SJSA1 (cell line): ENCODE results near the gene SLC25A21. TPM values are rescaled to one million over a fixed set of nuclear protein-coding genes. Genes with fewer than 3 reads are reported as not detected.
A peak's percentile ranks its signal among the peaks of the same experiment; 100 is the strongest.
"Not testable (repeated sequence)": the region's sequence is repeated elsewhere in the genome, so short reads cannot be mapped to it uniquely, and the experiment has no call there.

Experiments
- DNase-seq, 2 experiments: peaks; one replicate each; pipeline ENCODE4 v3.0.0-alpha.2; 2015 to 2020; ENCODE audit warnings: low spot score in 2 of 2, low read depth in 1 of 2
- H3K27ac ChIP-seq: fragments of 250-450 bp; sonication (Bioruptor Pico); 2 replicates; pipeline ENCODE4 v1.5.1; 2020; ENCODE audit warnings: mild to moderate bottlenecking, moderate library complexity
- H3K27me3 ChIP-seq: fragments of 250-450 bp; sonication (Bioruptor Pico); replicated peaks from 2 replicates; pipeline ENCODE4 v1.5.1; 2020; ENCODE audit warnings: mild to moderate bottlenecking, moderate library complexity
- H3K36me3 ChIP-seq: fragments of 250-450 bp; sonication (Bioruptor Pico); 2 replicates; pipeline ENCODE4 v1.5.1; 2020; ENCODE audit warnings: mild to moderate bottlenecking
- H3K4me1 ChIP-seq: fragments of 250-450 bp; sonication (Bioruptor Pico); replicated peaks from 2 replicates; pipeline ENCODE4 v1.6.1; 2021; ENCODE audit warnings: mild to moderate bottlenecking
- H3K4me3 ChIP-seq: fragments of 250-450 bp; sonication (Bioruptor Pico); 2 replicates; pipeline ENCODE4 v1.5.1; 2020; ENCODE audit warnings: mild to moderate bottlenecking
- H3K9me3 ChIP-seq: fragments of 250-450 bp; sonication (Bioruptor Pico); replicated peaks from 2 replicates; pipeline ENCODE4 v1.5.1; 2020; ENCODE audit warnings: mild to moderate bottlenecking
- total RNA-seq: library from RNA; depleted of rRNA; stranded (reverse); fragments of >200 nt; shearing (Covaris generic); gene quantifications from 2 replicates; pipeline ENCODE4 v1.2.3, GENCODE V29; 2014

SLC25A21 gene
- total RNA-seq, 1 experiment from 2014 or later: 2.6 TPM

DNA sequence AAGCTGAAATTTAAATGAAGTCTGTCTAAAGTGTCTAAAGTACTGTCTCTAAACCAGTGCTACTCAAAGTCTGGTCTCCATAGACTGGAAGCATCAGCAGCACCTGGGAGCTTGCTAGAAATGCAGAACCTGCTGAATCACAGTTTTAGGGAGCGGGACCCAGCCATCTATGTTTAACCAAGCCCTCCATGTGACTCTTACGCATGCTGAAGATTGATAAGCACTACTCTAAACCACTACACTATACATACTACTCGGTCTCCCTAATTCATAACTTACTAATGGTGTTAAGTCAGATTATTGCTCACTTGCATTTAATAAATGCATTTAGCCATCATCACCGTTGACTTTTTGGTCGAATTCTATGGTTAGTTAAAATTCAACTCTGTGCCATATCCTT lies 88.8 kb downstream of the SLC25A21 start:
- Histone ChIP-seq H3K4me1 (peaks cover 4% of the 10 kb centered on the region), H3K36me3 (no peaks in the 10 kb centered on the region), H3K4me3 (no peak overlapping the region), H3K27ac (no peak overlapping the region), H3K27me3 (no peaks in the 10 kb centered on the region), H3K9me3 (no peaks in the 10 kb centered on the region)
- no peak for DNase-seq

DNA sequence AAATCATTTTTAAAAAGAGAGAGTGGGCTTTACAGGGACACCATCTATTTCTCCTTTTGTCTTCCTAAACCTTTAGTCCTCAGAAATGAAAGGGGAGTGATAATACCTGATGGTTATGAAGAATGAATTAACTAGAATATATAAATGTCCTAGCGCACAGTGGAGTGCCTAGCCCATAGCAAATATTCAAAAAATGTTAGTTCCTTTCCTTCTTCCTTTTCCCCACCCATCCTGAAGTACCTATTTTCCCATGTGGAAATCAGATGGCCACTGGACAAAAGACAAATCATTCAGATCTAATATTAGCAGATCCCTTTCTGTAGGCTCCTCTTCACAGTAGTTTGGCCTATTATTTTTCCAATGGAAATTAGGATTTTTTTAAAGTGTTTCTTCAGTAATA lies 90.0 kb downstream of the SLC25A21 start:
- H3K4me1 ChIP-seq: peaks cover 5% of the 10 kb centered on the region
- H3K4me3 ChIP-seq: no peak overlapping the region
- no peaks in the 10 kb centered on the region for H3K27me3 ChIP-seq
- H3K36me3 ChIP-seq: no peaks in the 10 kb centered on the region
- H3K27ac ChIP-seq: no peak overlapping the region
- no peak for DNase-seq
- no peaks in the 10 kb centered on the region for H3K9me3 ChIP-seq

DNA sequence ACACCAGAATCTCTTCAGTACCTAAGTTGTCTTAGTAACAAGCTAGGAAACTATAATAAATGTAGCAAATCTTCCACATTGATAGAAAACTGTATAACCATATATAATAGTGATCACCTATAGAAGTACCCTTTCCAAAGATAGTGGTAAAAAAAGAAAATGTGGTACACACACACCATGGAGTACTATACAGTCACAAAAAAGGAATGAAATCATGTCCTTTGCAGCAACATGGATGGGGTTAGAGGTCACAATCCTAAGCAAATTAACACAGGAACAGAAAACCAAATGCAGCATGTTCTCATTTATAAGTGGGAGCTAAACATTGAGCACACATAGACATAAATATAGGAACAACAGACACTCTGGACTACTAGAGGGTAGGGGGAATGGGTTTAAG lies 90.5 kb downstream of the SLC25A21 start:
- Histone ChIP-seq H3K4me3 (no peak overlapping the region), H3K36me3 (no peaks in the 10 kb centered on the region), H3K4me1 (peaks cover 5% of the 10 kb centered on the region), H3K27ac (no peak overlapping the region), H3K27me3 (no peaks in the 10 kb centered on the region), H3K9me3 (no peaks in the 10 kb centered on the region)
- no peak for DNase-seq

DNA sequence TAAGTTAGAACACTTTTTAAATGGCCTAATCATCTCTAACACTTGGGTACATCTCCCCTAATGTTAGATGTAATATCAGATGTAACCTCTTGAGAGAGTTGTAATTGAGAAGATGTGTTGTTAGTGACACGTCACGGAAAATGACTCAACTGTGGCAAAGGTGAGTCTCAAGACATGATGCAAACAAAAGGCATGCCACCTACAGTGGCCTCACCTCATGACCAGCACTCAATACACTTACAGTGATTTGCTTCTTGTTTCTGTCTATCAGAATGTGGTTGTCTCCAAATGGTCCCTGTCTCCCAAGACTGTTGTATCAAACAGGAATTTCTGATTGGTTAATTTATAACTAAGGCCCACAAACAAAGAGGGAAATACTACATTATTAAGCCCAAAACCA lies 91.2 kb downstream of the SLC25A21 start:
- no peaks in the 10 kb centered on the region for H3K27me3 ChIP-seq
- no peak for DNase-seq
- no peaks in the 10 kb centered on the region for H3K36me3 ChIP-seq
- no peak overlapping the region for H3K27ac ChIP-seq
- no peaks in the 10 kb centered on the region for H3K9me3 ChIP-seq
- H3K4me3 ChIP-seq: no peak overlapping the region
- H3K4me1 ChIP-seq: peaks cover 5% of the 10 kb centered on the region

DNA sequence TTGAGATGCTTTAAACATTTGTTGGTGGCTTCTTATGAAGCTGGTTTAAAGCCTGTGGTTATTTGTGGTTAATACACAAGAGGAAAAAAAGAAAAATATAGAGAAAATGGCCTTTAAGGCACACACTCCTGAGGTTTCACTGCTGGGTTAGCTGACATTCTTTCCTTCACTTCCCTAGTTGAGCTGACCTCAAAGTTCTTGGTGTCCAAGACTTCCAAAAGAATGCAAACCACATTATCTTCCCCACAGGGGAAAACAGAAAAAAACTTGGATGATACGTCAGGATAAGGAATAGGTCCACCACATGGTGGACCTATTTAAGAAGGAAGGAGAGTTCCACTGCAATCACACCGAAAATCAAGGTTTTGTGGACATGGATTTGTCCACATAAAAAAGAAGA lies 94.3 kb downstream of the SLC25A21 start:
- peak in 1 of 2 experiments; percentile 17 for DNase-seq
- Histone ChIP-seq H3K9me3 (no peaks in the 10 kb centered on the region), H3K4me1 (peaks cover 5% of the 10 kb centered on the region), H3K36me3 (no peaks in the 10 kb centered on the region), H3K27me3 (no peaks in the 10 kb centered on the region), H3K4me3 (no peak overlapping the region), H3K27ac (no peak overlapping the region)

DNA sequence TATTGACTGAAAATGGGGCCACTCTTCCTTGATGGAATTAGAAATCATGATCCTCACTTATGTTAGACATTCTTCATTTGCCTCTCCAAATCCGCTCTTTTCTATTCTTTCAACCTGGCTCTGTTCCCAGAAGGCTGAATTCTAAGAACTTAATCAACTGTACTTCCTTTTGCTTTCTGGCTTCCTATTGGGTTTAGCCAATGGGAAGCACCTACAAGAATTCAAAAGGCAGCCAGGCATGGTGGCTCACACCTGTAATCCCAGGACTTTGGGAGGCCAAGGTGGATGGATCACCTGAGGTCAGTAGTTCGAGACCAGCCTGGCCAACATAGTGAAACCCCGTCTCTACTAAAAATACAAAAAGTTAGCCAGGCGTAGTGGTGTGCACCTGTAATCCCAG lies 98.1 kb downstream of the SLC25A21 start:
- peaks cover 11% of the 10 kb centered on the region for H3K4me1 ChIP-seq
- not testable (repeated sequence) for H3K27me3 ChIP-seq, DNase-seq, H3K4me3 ChIP-seq, H3K9me3 ChIP-seq, H3K36me3 ChIP-seq, H3K27ac ChIP-seq

DNA sequence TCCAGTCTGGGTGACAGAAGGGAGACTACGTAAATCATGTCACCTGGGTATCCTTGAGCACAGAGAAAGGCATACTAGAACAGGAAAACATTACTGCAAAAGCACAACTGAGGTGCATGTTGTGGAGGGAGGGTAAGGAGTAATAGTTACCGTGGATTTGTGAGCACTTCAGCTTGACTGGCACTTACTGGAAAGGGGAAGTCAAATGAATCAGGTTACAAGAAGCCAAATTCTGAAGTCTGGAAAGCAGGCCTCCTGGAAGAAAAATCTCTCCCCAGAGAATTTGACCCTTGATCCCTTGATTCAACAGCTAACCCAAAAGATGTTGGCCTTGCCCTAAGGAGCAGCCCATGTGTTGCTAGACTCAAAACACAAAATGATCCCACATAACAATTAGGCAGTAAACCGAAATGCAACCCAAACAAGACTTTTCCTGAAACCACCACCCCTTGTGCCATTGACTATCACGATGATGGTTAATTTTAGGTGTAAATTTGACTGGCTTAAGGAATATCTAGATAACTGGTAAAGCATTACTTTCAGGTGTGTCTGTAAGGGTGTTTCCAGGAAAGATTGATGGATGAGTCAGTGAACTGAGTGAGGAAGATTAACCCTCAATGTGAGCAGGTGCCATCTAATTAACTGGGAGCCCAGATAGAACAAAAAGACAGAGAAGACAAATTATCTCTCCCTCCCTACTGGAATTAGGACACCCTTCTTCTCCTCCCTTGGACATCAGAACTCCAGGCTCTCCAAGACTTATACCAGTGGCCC lies 108.8 kb downstream of the SLC25A21 start:
- Histone ChIP-seq H3K27ac (no peak overlapping the region), H3K9me3 (no peaks in the 10 kb centered on the region), H3K36me3 (no peaks in the 10 kb centered on the region), H3K27me3 (no peaks in the 10 kb centered on the region), H3K4me1 (no peaks in the 10 kb centered on the region), H3K4me3 (no peak overlapping the region)
- no peak for DNase-seq

DNA sequence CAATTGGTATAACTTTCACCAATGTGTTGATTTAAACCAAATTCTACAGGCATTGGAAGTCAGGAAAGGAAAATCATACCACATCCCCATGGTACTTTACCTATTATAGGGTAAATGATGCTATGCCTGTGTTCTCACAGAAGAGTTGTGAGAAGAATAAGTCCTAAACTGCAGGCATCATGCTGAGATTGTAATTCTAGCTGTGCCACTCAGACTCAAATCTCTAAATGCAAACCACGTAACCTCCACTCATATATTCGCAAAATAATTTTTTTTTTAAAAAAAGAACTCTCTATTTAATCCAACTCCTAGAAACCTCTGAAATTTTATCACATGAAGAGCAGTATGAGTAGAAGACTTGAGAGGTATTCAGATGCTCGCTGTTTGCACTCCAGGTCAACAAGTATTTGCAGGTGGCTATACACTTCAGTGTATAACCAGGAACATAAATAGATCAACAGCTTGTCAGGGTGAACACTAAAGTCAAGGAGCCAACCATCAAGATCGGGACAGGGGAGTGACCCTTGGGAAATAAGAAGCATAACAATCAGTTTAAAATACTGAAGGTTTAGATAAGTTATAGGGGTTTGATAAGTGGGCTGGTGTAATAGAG lies 110.1 kb downstream of the SLC25A21 start:
- H3K4me1 ChIP-seq: no peaks in the 10 kb centered on the region
- no peak for DNase-seq
- no peaks in the 10 kb centered on the region for H3K27me3 ChIP-seq
- H3K27ac ChIP-seq: no peak overlapping the region
- no peaks in the 10 kb centered on the region for H3K9me3 ChIP-seq
- H3K4me3 ChIP-seq: no peak overlapping the region
- H3K36me3 ChIP-seq: no peaks in the 10 kb centered on the region

DNA sequence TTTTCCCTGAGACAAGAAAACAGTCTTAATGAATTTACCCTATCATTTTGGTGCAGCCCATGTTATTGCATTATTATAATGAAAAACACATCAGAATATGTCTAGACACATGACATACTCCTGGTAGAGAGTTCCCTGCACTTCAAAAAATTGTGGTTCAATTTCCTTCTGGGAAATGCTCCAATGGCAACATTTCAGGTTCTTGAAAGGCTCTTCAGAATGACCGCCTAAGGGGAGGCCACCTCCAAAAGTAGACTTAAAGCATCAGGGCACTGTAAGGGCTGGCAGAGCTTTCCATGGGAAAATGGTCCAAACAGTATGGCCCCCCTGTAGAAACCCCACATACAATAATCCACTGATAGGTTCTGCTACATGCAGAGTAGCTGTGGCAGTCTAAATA lies 110.7 kb downstream of the SLC25A21 start:
- Histone ChIP-seq H3K36me3 (no peaks in the 10 kb centered on the region), H3K27ac (no peak overlapping the region), H3K27me3 (no peaks in the 10 kb centered on the region), H3K4me1 (peaks cover 5% of the 10 kb centered on the region), H3K4me3 (no peak overlapping the region), H3K9me3 (no peaks in the 10 kb centered on the region)
- no peak for DNase-seq

DNA sequence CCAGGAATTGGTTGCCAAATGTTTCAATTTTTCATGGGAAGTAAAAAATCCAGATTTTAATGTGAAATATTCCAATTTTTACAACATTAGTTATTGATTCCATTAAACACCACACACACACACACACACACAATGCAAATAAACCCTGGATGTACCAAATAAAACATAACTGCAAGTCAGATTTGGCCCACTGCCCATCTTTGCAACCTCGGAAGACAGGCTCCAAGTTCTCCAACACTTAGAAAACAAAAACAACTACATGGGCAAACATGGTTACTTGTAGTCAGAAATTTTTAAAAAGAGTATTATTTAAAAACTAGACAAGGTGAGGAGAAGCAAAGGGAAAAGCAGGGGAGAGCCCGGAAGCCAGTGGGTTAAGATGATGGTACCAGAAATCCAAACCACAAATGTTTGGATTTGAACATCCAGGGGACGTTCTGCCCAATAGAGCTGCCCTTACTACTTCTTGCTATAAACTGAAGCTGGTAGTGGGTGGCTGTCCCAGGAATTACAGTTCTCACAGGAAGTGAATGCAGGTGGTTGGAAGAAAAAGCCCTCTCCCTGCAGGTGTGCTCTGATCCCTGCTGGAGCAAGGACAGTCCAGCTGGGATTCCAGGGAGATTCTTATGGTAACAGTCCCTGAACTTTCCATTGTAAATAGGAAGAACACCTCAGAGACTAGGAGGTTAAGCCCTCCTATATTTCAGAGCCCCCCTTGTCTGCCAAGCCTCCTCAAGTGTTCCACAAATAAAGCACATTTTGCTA lies 111.7 kb downstream of the SLC25A21 start:
- Histone ChIP-seq H3K9me3 (no peaks in the 10 kb centered on the region), H3K27ac (no peak overlapping the region), H3K4me1 (peaks cover 10% of the 10 kb centered on the region), H3K27me3 (no peaks in the 10 kb centered on the region), H3K36me3 (no peaks in the 10 kb centered on the region), H3K4me3 (no peak overlapping the region)
- DNase-seq: no peak

DNA sequence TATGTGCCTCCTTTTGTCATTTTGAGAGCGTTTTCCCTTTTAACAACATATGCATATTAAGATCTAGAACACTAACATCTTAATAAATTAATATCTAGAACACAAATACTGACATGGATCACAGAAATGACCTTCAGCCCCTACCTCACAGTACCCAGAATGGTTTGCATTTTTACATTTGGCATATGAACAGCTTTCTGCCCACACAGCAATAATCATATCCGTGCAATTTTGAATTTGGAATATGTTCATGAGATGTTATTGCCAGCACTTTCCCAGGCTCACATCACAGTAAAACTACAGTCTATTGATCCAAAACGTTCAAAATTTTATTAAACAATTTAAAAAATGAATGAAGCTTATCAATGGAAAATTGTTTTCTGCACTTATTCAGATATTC lies 114.6 kb downstream of the SLC25A21 start:
- Histone ChIP-seq H3K4me3 (no peak overlapping the region), H3K9me3 (no peaks in the 10 kb centered on the region), H3K27me3 (no peaks in the 10 kb centered on the region), H3K27ac (no peak overlapping the region), H3K36me3 (no peaks in the 10 kb centered on the region), H3K4me1 (peaks cover 10% of the 10 kb centered on the region)
- no peak for DNase-seq

DNA sequence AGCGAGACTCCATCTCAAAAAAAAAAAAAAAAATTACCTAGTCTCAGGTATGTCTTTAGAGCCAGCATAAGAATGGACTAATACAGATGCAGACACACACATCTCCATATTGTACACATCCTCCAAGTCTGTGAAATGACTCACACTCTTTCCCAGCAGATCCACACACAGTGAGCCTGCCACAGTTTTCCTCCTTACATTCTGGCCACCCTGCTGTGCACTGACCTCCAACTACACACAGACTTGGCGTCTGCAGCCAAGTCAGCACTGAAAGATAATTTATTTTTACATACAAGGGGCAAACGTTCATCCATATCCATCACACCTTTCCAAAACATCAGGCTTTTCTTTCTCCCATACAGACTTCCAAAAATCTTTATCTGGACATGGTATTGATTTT lies 115.9 kb downstream of the SLC25A21 start:
- Histone ChIP-seq H3K4me3 (no peak overlapping the region), H3K4me1 (peaks cover 10% of the 10 kb centered on the region), H3K27ac (peak overlapping the region; percentile 31; the same call in 1 of the 2 replicates), H3K9me3 (no peaks in the 10 kb centered on the region), H3K36me3 (no peaks in the 10 kb centered on the region), H3K27me3 (no peaks in the 10 kb centered on the region)
- DNase-seq: peak; percentile 54 to 58

DNA sequence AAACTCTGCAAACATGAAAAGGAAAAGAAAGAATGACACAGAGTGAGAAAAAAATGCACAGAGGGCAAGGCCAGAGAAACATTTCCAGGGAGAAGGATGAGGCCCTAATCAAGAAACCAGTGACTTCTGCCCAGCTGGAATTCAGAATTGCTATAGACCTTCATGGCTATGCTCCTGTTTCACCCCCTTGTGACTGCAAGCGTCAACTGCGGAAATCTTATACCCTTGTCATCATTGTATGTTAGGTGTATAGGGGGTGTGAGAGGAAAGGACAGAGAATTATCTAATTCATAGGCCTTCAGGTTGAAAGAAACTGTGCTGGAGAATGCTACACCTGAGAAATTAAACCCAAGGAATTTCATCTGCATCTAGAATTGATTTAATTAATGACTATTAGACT lies 117.5 kb downstream of the SLC25A21 start:
- peaks cover 10% of the 10 kb centered on the region for H3K4me1 ChIP-seq
- no peak overlapping the region for H3K27ac ChIP-seq
- no peak overlapping the region for H3K4me3 ChIP-seq
- H3K27me3 ChIP-seq: no peaks in the 10 kb centered on the region
- no peaks in the 10 kb centered on the region for H3K36me3 ChIP-seq
- no peak for DNase-seq
- H3K9me3 ChIP-seq: no peaks in the 10 kb centered on the region

DNA sequence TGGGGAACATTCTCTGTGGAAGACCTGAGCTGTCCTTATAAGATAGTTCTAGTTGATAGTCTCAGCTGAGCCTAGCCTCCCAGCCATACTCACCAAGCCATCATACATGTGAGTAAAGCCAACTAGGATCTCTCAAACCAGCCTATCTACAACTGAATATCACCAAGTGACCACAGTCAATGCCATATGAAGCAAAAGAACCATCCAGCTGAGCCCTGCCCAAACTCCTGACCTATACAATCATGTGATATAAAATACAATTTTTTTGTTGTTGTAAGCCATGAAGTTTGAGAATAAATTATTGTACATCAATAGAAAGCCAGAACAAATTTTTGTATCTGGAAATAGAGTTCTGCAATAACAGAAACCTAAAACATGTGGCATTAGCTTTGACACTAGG lies 118.3 kb downstream of the SLC25A21 start:
- H3K27ac ChIP-seq: no peak overlapping the region
- H3K27me3 ChIP-seq: no peaks in the 10 kb centered on the region
- H3K4me3 ChIP-seq: no peak overlapping the region
- peaks cover 10% of the 10 kb centered on the region for H3K4me1 ChIP-seq
- H3K9me3 ChIP-seq: no peaks in the 10 kb centered on the region
- no peak for DNase-seq
- no peaks in the 10 kb centered on the region for H3K36me3 ChIP-seq
